NCI-H2107 (cell line): Measurements from ENCODE around the gene CGB5.
"Not testable (repeated sequence)": the region's sequence is repeated elsewhere in the genome, so short reads cannot be mapped to it uniquely, and the experiment has no call there.

Experiments
- DNase-seq: peaks from one replicate; lab custom pipeline; 2025; lab: John Stamatoyannopoulos, UW

CGB5 gene

GRCh38 chr19:49043548-49043947 is at the start of gene CGB5:
CGB5 (plus strand) TSS chr19:49043848; CDS start chr19:49044210, 362 bp downstream.
- DNase-seq = not testable (repeated sequence)

GRCh38 chr19:48994035-48994386 is 49.6 kb upstream of the CGB5 start:
- DNase-seq = no peak

GRCh38 chr19:48997972-48998371 is 45.7 kb upstream of the CGB5 start:
- peak; percentile 89 for DNase-seq

DNA sequence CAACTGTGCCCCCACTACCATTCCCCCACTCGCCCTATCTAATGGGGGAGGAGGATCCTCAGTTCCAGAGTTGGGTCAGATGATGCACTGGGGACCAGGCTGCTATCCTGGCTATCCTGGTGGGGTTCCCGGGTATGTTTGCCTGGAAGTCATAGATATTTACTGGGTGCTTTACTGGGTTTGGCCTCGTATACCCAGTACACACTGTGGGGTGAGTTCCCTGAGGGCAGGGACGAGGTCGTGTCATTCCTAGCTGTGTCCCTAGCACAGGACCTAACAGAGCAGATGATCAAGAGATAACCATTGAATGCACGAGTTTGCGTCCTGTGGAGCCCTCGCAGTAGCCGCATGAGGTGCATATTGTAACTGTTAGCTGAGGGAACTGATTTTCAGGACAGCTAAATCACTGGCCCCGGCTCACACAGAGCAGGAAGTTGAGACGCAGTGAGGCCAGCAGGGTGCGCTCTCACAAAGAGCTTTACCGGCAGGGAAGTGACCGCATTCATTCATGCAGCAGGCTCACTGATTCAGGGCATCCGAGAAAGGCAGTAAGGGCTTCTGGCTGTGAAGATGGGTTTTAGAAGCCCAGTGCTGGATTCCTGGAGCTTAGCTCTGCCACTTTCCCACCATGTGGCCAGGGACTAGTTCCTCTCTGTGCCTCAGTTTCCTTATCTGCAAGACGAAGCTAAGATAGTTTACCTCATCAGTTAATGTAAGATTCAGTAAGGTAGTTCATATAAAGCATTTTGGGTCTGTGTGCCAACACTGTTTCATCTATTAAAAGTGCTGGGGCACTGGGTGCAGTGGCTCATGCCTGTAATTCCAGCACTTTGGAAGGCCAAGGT is 43.9 kb upstream of the CGB5 start:
- no peak for DNase-seq

- DNase-seq = no peak
These were observed 39.5 kb upstream of the CGB5 start for GRCh38 chr19:49004133-49004532.

DNA sequence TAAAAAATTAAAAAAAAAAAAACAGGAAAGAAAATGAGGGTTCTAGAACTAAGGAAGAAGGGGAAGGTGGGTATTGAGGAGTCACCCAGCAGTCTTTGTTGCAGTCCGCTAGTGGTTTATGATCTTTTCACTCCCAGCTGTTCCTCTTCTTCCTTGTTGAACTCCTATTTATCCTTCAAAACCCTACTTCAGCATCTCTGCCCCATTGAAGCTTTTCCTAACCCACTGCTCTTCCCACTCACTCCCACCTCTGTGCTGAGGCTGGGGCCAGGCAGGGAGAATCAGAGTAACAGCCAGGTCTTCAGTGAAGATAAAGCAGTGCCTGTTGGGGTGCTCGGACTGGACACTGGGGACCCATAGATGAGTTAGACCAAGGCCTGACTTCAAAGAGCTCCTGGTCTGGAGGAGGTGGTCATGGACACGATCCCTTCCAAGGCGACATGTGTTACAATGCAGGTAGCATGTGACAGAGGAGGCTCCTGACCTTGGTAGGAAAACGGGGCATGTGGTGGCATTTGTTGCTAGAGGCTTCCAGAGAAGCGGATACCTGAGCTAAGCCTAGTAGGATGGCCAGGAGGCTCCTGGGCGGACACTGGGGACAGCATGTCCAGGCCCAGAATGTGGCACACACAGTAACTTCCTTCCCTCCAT is 38.6 kb upstream of the CGB5 start:
- no peak for DNase-seq

DNA sequence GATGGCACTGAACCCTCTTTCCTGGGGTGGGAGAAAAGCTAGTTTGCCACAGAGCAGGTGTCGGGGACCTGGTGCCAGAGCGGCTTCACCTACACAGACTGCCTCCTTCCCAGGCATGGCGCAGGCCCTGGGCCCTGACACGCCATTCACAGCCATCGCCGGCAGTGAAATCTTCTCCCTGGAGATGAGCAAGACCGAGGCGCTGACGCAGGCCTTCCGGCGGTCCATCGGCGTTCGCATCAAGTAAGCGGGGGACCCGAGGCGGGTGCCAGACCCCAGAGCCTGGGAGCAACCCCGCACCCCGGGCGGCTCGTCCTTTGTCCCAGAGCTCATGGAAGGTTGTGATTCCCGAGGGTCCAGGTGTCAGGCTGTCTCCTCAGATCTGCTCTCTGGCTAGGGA is 36.7 kb upstream of the CGB5 start:
- no peak for DNase-seq

DNA sequence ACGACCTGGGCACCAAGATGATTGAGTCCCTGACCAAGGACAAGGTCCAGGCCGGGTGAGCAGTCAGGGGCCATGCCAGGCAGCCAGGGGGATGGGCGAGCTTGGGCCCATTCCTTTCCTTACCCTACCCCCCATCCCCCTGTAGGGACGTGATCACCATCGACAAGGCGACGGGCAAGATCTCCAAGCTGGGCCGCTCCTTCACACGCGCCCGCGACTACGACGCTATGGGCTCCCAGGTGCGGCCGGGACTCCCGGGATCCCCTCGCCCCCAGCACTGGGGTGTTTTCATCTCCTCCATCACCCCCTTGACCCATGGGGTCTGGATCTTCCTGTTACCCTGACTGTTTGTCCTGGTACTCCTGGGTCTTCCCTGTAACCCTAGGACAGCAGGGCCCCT is 33.8 kb upstream of the CGB5 start:
- no peak for DNase-seq

DNA sequence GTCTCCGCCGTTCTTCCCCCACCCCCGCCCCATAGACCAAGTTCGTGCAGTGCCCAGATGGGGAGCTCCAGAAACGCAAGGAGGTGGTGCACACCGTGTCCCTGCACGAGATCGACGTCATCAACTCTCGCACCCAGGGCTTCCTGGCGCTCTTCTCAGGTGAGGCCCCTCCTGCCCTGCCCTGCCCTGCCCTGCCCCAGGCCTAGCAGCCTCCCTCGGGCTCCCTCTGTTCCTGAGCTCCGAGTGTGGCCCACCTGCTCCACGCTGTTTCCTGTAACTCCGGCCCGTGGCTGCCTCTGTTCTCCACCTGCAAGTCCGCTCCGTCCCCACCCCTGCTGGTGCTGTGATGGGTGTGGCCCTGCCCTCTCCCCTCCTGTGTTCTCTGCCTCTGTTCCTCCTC is 33.2 kb upstream of the CGB5 start:
- DNase-seq = no peak

DNA sequence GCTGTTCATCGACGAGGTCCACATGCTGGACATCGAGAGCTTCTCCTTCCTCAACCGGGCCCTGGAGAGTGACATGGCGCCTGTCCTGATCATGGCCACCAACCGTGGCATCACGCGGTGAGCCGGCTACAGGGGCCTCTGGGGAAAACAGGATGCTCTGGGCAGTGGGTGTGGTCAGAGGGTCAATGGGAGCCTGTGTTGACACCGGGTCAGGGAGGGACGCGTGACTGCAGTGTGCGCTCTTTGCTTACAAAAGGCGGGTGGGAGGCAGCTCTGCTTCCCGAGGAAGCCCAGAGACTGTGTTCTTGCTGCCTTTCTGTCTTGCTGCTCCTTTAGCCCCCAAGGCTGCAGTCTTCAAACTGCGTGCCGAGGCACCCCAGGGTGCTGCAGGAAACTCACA is 32.5 kb upstream of the CGB5 start:
- DNase-seq = no peak

DNA sequence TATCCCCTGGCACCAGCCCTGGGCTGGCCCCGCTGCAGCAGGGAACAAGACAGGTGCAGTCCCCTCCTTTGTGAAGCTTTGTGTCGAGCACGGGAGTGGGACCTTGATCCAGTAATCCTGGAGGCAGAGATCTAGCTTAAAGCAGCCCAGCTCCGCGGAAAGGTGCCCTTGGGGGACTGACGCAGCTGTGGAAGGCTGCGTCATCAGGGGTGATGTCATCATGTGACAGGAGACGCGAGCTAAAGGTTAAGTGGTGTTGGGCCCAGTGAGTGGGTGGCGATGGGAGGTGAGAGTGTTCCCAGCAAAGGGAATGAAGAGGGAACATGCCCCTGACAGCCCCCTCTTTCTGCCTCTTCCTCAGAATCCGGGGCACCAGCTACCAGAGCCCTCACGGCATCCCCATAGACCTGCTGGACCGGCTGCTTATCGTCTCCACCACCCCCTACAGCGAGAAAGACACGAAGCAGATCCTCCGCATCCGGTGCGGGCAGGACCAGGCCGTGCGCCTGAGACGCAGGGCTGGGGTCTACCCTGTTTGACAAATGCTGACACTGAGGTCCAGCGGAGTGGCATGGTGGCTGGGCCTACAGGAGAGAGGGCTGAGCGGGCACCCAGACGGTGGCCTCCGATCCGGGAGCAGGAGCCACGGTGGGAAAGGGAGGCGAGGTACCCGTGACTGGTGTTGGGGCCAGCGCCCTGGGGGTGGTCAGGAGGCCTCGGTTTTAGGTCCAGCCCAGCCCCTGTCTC is 29.4 kb upstream of the CGB5 start:
- no peak for DNase-seq

- DNase-seq = no peak
These were observed 28.8 kb upstream of the CGB5 start for GRCh38 chr19:49014870-49015255.

GRCh38 chr19:49016067-49016839 is 27.4 kb upstream of the CGB5 start:
- no peak for DNase-seq

DNA sequence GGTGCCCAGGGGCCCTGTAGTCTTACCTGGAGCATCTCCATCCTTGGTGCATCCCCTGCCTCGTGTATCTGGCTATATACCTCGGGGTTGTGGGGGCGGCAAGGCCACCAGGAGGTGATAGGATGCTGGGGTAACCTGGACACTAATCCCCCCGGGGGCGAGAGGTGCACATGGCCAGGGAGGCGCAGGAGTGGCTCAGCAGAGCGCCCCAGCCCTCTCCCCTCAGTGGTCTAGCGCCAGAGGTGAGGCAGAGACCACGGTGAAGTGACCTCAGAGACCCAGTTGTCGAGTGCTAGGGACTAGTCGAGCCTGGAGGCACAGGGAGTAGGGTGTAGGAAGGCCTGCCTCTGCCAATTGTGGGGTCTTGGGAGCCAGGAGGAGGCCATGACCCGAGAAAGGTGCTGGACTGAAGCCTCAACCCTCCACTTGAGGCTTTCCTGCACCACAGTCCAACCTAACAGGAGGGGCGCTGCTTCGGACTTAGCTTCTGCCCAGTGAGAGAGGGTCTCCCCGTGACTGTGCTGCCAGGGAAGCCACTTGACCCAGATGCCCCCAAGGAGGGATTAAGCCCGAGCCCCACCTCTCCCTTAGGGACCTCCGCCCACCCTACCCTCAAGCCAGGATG is 26.5 kb upstream of the CGB5 start, which contains the start of gene LHB:
LHB (minus strand) TSS at position 51 of the 625 bp plus-strand sequence; CDS start at position 41, 10 bp downstream.
- DNase-seq = no peak

GRCh38 chr19:49017666-49018351 is 25.8 kb upstream of the CGB5 start:
- DNase-seq = no peak

DNA sequence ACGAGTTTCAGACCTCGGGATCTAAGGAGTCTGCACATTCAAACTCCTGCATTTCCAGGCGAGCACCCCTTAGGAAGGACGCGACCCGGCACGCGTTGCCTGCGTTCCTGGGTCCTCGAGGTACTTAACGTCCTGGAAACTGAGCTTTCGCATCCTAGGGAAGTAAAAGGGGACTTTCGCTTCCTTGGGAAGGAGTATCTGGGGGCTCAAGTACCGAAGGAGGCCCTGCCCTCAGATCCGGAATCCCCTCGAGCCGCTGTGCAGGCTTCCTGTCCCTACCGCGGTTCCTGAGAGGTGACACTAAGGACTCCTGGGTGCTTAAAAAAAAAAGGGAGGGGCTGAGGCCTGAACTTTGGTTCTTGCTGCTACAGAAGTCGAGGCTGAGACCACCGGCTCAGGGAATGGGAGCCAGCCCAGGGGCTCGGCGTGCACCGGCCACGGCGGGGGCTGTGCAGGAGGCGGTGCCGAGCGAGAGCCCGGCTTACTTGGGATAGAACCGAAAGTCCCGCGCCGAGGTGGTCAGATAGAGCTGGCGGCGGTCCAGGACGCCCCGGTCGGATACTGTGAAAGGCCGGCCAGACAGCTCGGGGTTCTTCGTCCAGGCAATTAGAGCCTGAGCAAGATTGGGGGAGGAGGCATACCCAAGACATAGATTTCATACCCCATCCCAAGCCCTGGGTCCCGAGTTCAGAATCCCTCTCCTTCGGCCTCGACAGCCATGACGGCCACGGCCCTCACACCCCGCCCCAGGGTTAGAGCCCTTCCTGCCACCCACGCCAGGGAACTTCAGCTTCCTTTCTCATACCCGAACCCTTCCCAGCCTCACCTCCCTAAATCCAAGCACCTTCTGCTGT is 25.0 kb upstream of the CGB5 start:
- not testable (repeated sequence) for DNase-seq

DNA sequence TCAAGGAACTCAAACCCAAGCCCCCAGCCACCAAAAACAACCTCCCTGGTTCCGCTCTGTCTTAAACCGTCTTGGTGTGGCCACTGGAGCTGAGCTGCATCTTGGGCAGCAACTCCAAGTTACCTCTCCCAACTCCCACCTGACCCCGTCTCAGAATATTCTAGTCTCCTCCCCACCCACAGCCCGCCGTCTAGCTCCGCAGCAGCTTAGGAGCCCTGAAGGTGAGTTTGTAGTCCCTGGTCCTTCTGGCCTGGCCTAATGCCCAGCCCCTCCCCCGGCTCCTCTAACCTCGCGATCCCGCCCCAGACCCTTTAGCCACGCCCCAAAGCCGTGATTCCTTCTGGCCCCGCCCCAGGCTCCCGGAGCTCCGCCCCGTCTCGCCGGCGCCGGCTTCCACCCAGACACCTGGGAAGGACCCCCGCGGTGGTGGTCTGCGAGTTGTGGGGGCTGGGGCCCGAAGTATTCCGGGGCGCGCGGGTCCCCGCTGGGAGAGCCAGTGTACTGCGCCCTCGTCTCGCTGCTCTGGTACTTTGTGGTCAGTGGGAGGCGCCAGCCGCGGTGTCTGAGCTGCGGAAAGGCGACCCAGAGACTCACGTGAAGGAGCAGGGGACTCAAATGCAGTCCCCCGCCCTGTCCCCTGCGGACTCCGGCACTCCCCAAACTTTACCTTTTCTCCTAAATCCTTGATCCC is 24.3 kb upstream of the CGB5 start:
- DNase-seq = peak; percentile 51

GRCh38 chr19:49020342-49020741 is 23.3 kb upstream of the CGB5 start:
- no peak for DNase-seq
